DMS53 treated with DMSO at 0.1 percent for 48 hours (cell line): ENCODE data around the gene ATP1A1.

Experiments used
- DNase-seq: peaks from one replicate; lab custom pipeline; 2025; ENCODE audit not compliant: unreplicated experiment; lab: John Stamatoyannopoulos, UW

The ATP1A1 gene

GRCh38 chr1:116412480-116412798 lies 39.4 kb downstream of the ATP1A1 start:
- DNase-seq, result no peak

- no peak for DNase-seq
These were observed 39.9 kb downstream of the ATP1A1 start for GRCh38 chr1:116412898-116413297.

- no peak for DNase-seq
These were observed 40.4 kb downstream of the ATP1A1 start for GRCh38 chr1:116413414-116413813.

GRCh38 chr1:116414364-116414763 lies 41.3 kb downstream of the ATP1A1 start:
- no peak for DNase-seq

- no peak for DNase-seq
These were observed 42.2 kb downstream of the ATP1A1 start for GRCh38 chr1:116415200-116415698.

- no peak for DNase-seq
These were observed 42.9 kb downstream of the ATP1A1 start for GRCh38 chr1:116415699-116416533.

GRCh38 chr1:116416854-116417513 lies 43.9 kb downstream of the ATP1A1 start:
- DNase-seq, result no peak

GRCh38 chr1:116417678-116418077 lies 44.6 kb downstream of the ATP1A1 start:
- DNase-seq, result no peak

- DNase-seq, result peak; percentile 8
These were observed 45.2 kb downstream of the ATP1A1 start for GRCh38 chr1:116418091-116418830.

- DNase-seq, result no peak
These were observed 47.6 kb downstream of the ATP1A1 start for GRCh38 chr1:116420417-116421200.

GRCh38 chr1:116424438-116424837 lies 51.4 kb downstream of the ATP1A1 start:
- DNase-seq, result no peak

GRCh38 chr1:116424863-116425262 lies 51.8 kb downstream of the ATP1A1 start:
- DNase-seq, result no peak

- DNase-seq, result no peak
These were observed 52.9 kb downstream of the ATP1A1 start for GRCh38 chr1:116425987-116426386.

GRCh38 chr1:116426401-116426800 lies 53.4 kb downstream of the ATP1A1 start:
- DNase-seq, result no peak

GRCh38 chr1:116428576-116428975 lies 55.5 kb downstream of the ATP1A1 start:
- DNase-seq, result no peak

- DNase-seq, result no peak
These were observed 56.9 kb downstream of the ATP1A1 start for GRCh38 chr1:116429821-116430374.

GRCh38 chr1:116431870-116432500 lies 58.9 kb downstream of the ATP1A1 start:
- no peak for DNase-seq

GRCh38 chr1:116432655-116433265 lies 59.7 kb downstream of the ATP1A1 start:
- DNase-seq, result no peak
